Adipocyte (in vitro differentiated cells): Measurements from ENCODE around the gene SLC22A5.

Experiments
- DNase-seq: peaks from one replicate; pipeline ENCODE4 v3.0.0-alpha.2; 2015; ENCODE audit warnings: low read depth
- H3K27me3 ChIP-seq: replicated peaks from 2 replicates; pipeline ENCODE4 v1.7.0; 2013; ENCODE audit warnings: mild to moderate bottlenecking, low read length, moderate library complexity; ENCODE audit not compliant: control insufficient read depth, insufficient read depth
- H3K36me3 ChIP-seq: 2 replicates; pipeline ENCODE4 v1.7.0; 2013; ENCODE audit warnings: low read length, mild to moderate bottlenecking, moderate library complexity; ENCODE audit not compliant: control insufficient read depth, insufficient read depth, severe bottlenecking
- H3K4me1 ChIP-seq: 2 replicates; pipeline ENCODE4 v1.7.0; 2013; ENCODE audit warnings: mild to moderate bottlenecking, low read length, moderate library complexity; ENCODE audit not compliant: control insufficient read depth, insufficient read depth
- H3K4me3 ChIP-seq: 2 replicates; pipeline ENCODE4 v1.7.0; 2013; ENCODE audit warnings: mild to moderate bottlenecking, low read length, moderate library complexity
- H3K9ac ChIP-seq: 2 replicates; pipeline ENCODE4 v1.7.0; 2013; ENCODE audit warnings: mild to moderate bottlenecking, low read length, moderate library complexity
- H3K9me3 ChIP-seq: 2 replicates; pipeline ENCODE4 v1.7.0; 2013; ENCODE audit warnings: mild to moderate bottlenecking, low read length, moderate library complexity; ENCODE audit not compliant: control insufficient read depth

Gene SLC22A5

GRCh38 chr5:132368186-132368585 lies 1.3 kb upstream of the SLC22A5 start:
- Histone ChIP-seq H3K27me3 (no peaks in the 10 kb centered on the region), H3K4me1 (peaks cover 39% of the 10 kb centered on the region), H3K4me3 (no peak overlapping the region), H3K9me3 (no peaks in the 10 kb centered on the region), H3K36me3 (no peaks in the 10 kb centered on the region), H3K9ac (no peak overlapping the region)
- DNase-seq: no peak

- Histone ChIP-seq H3K4me1 (peaks cover 30% of the 10 kb centered on the region), H3K9me3 (no peaks in the 10 kb centered on the region), H3K9ac (peak overlapping the region; percentile 86), H3K27me3 (no peaks in the 10 kb centered on the region), H3K36me3 (no peaks in the 10 kb centered on the region), H3K4me3 (peak overlapping the region; percentile 85)
- no peak for DNase-seq
These were observed 470 bp upstream of the SLC22A5 start for GRCh38 chr5:132369007-132369473.

- H3K27me3 ChIP-seq: no peaks in the 10 kb centered on the region
- DNase-seq: no peak
- peaks cover 17% of the 10 kb centered on the region for H3K4me1 ChIP-seq
- no peaks in the 10 kb centered on the region for H3K9me3 ChIP-seq
- H3K9ac ChIP-seq: peak overlapping the region; percentile 86
- no peaks in the 10 kb centered on the region for H3K36me3 ChIP-seq
- peak overlapping the region; percentile 85 for H3K4me3 ChIP-seq
These were observed 866 bp downstream of the SLC22A5 start for GRCh38 chr5:132370181-132370970.

DNA sequence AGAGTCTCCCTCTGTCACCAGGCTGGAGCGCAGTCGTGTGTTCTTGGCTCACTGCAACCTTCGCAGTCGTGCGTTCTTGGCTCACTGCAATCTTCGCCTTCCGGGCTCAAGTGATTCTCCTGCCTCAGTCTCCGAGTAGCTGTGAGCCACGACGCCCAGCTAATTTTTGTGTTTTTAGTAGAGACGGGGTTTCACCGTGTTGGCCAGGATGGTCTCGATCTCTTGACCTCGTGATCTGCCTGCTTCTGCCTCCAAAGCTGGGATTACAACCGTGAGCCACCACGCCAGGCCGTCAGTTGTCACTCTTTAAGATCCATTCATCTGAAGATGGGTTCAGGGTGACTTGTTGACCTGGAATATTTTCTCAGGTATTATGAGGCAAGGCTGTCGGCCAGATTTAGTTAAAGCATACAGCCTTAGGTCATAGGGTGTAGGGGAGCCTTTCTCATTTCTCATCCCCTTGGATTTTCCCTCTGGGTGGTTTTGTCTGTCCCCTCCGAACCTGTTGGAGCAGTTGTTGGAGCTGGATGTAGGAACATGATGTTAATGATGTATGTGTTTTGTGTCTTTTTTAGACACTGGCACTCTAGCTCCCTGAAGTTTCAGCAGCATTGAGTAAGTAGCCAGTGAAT lies 1.6 kb downstream of the SLC22A5 start:
- H3K4me3 ChIP-seq: peak overlapping the region; percentile 85
- H3K36me3 ChIP-seq: no peaks in the 10 kb centered on the region
- no peaks in the 10 kb centered on the region for H3K9me3 ChIP-seq
- H3K9ac ChIP-seq: no peak overlapping the region
- peaks cover 17% of the 10 kb centered on the region for H3K4me1 ChIP-seq
- no peak for DNase-seq
- H3K27me3 ChIP-seq: no peaks in the 10 kb centered on the region

- Histone ChIP-seq H3K27me3 (no peaks in the 10 kb centered on the region), H3K9me3 (no peaks in the 10 kb centered on the region), H3K9ac (no peak overlapping the region), H3K4me1 (peaks cover 17% of the 10 kb centered on the region), H3K4me3 (no peak overlapping the region), H3K36me3 (no peaks in the 10 kb centered on the region)
- no peak for DNase-seq
These were observed 2.1 kb downstream of the SLC22A5 start for GRCh38 chr5:132371603-132371994.

GRCh38 chr5:132372127-132372526 lies 2.6 kb downstream of the SLC22A5 start:
- DNase-seq: no peak
- no peak overlapping the region for H3K4me3 ChIP-seq
- H3K9ac ChIP-seq: no peak overlapping the region
- H3K4me1 ChIP-seq: peaks cover 18% of the 10 kb centered on the region
- no peaks in the 10 kb centered on the region for H3K36me3 ChIP-seq
- no peaks in the 10 kb centered on the region for H3K9me3 ChIP-seq
- no peaks in the 10 kb centered on the region for H3K27me3 ChIP-seq

DNA sequence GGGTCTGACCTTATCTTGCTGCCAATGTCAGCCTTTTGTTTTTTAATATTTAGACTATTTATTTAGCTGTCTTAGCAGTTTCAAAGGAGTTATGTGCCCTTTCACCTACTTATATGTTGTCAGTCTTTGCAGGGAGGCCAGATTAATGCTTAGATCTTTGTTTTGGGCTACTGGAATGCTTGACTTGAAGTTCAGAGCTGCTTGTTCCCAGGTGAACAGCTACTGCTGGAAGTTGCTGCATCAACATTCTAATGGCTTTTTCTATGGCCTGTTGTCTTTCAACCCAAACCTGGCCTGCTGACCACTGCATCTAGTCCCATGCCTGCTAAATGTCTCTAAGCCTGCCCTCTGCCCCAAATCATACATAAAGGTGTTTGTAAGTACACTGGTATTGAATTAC lies 3.0 kb downstream of the SLC22A5 start:
- no peak for DNase-seq
- H3K36me3 ChIP-seq: no peaks in the 10 kb centered on the region
- peaks cover 23% of the 10 kb centered on the region for H3K4me1 ChIP-seq
- H3K27me3 ChIP-seq: no peaks in the 10 kb centered on the region
- H3K9me3 ChIP-seq: no peaks in the 10 kb centered on the region
- no peak overlapping the region for H3K4me3 ChIP-seq
- H3K9ac ChIP-seq: no peak overlapping the region

DNA sequence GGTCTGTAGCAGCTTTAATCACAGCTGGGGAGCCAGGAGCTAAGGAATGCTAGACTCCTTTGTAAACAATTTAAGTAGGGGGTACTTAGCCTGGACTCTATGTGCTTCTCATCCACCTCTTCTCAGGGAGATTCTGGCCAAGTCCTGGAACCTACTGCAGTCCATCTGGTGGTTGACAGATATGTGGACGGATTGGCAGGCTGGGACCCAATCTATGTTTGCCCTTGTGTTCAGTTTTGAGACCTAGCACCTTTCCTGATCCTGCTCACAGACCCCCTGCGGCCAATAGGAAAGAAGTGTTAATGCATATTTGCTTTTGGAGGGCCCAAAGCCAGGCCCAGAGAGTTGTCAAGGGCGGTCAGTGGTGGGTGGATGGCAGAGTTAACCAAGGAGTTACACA lies 6.4 kb downstream of the SLC22A5 start:
- Histone ChIP-seq H3K9me3 (no peaks in the 10 kb centered on the region), H3K4me3 (no peak overlapping the region), H3K9ac (no peak overlapping the region), H3K36me3 (no peaks in the 10 kb centered on the region), H3K4me1 (peaks cover 20% of the 10 kb centered on the region), H3K27me3 (no peaks in the 10 kb centered on the region)
- DNase-seq: no peak

GRCh38 chr5:132376694-132377641 lies 7.5 kb downstream of the SLC22A5 start:
- no peak for DNase-seq
- H3K36me3 ChIP-seq: no peaks in the 10 kb centered on the region
- H3K9ac ChIP-seq: no peak overlapping the region
- no peak overlapping the region for H3K4me3 ChIP-seq
- H3K27me3 ChIP-seq: no peaks in the 10 kb centered on the region
- no peaks in the 10 kb centered on the region for H3K9me3 ChIP-seq
- H3K4me1 ChIP-seq: peaks cover 18% of the 10 kb centered on the region

- Histone ChIP-seq H3K36me3 (no peaks in the 10 kb centered on the region), H3K4me1 (peaks cover 10% of the 10 kb centered on the region), H3K4me3 (no peak overlapping the region), H3K9ac (no peak overlapping the region), H3K9me3 (no peaks in the 10 kb centered on the region), H3K27me3 (no peaks in the 10 kb centered on the region)
- no peak for DNase-seq
These were observed 8.2 kb downstream of the SLC22A5 start for GRCh38 chr5:132377738-132378137.

DNA sequence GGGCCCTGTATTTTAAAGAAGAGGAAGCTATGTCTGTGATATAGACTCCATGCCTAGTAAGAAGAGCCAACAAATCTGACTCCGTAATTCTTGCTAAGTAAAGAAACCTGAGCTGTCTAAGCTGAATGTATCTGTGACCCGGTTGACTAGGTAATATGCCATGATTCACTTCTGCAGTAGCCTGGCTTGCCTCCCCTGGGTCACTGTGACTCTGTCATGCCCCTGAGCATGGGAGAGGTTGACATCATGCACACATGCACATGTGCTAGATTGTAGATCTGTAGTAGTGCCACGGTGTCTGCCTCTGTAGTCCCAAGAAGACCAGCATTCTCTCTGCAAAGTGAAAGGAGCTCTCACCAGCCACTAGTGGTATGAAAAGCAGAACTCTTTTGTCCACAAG lies 9.1 kb downstream of the SLC22A5 start:
- H3K9ac ChIP-seq: no peak overlapping the region
- no peaks in the 10 kb centered on the region for H3K27me3 ChIP-seq
- no peaks in the 10 kb centered on the region for H3K9me3 ChIP-seq
- H3K4me1 ChIP-seq: peaks cover 7% of the 10 kb centered on the region
- no peak for DNase-seq
- H3K36me3 ChIP-seq: no peaks in the 10 kb centered on the region
- H3K4me3 ChIP-seq: no peak overlapping the region
